ENCODE results near the gene PCDHGA4. TPM values are rescaled to one million over a fixed set of nuclear protein-coding genes. Genes with fewer than 3 reads are reported as not detected.

Gene PCDHGA4
- polyA plus RNA-seq, 3 donors: 0.03 TPM; not detected in 2

DNA sequence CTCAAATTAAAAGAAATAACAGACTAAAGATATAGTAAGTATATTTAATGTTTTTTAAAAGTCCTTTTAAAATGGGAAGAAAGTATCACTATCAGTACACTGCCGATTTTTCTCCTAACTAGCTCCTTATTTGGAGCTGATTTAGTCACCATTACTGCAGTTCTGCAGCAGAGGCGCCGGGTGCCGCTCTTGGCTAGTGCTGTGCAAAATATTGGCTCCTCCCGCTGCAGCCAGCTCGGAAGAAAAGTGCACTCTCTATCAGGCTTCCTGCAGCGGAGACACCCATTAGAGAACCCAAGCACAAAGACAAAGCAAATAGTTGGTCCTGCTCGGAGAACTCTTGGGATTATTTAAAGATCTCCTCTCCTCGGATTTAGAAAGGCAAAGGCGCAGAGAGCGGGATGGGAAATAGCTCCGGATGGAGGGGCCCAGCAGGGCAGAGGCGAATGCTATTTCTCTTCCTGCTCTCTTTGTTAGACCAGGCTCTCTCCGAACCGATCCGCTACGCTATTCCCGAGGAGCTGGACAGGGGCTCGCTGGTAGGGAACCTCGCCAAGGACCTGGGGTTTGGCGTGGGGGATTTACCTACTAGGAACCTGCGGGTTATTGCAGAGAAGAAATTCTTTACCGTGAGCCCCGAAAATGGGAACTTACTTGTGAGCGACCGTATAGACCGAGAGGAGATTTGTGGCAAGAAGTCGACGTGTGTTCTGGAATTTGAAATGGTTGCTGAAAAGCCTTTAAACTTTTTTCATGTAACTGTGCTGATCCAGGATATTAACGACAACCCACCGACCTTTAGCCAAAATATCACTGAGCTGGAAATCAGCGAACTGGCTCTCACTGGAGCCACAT, 15.4 kb downstream of the PCDHGA4 start, which contains the start of gene PCDHGB3:
Gene PCDHGB3 (plus strand): TSS at position 249 of the 855 bp plus-strand sequence. CDS start 153 bp downstream, at position 402.
- Histone ChIP-seq H3K4me2 (replicated peaks; ENCODE audit: extremely low read depth, low read length, poor library complexity, severe bottlenecking) (peak within 1 kb of the TSS; percentile 58), H3K79me2 (ENCODE audit: insufficient read depth, low read length) (no peaks in the 10 kb centered on the region), H3K9ac (ENCODE audit: insufficient read depth, low read length, poor library complexity, severe bottlenecking) (no peak within 1 kb of the TSS), H3K27me3 (ENCODE audit: control insufficient read depth in 2 of 2, insufficient read depth in 2 of 2, low read length in 2 of 2) (peaks cover 44 to 100% of the 10 kb centered on the region in 2 donors), H3K4me3 (replicated peaks in 1 of 3; ENCODE audit: low read depth in 2 of 3, low read length in 3 of 3) (peak within 1 kb of the TSS in 2 of 3 experiments; percentile 8 to 53), H3K27ac (ENCODE audit: low read depth in 1 of 2, low read length in 2 of 2) (no peak within 1 kb of the TSS), H3K36me3 (replicated peaks in 1 of 2; ENCODE audit: control insufficient read depth in 1 of 2, insufficient read depth in 2 of 2, low read length in 2 of 2) (no peaks in the 10 kb centered on the region), H3K9me3 (replicated peaks in 1 of 2; ENCODE audit: control insufficient read depth in 1 of 2, insufficient read depth in 1 of 2, low read length in 2 of 2) (peaks cover 59 to 66% of the 10 kb centered on the region in 2 donors), H4K20me1 (ENCODE audit: insufficient read depth, low read length) (no peaks in the 10 kb centered on the region), H3K4me1 (ENCODE audit: control insufficient read depth in 1 of 2, insufficient read depth in 2 of 2, low read length in 2 of 2) (no peaks in the 10 kb centered on the region), H2AFZ (ENCODE audit: insufficient read depth, low read depth, low read length, poor library complexity, severe bottlenecking) (no peak within 1 kb of the TSS)
- Mint-ChIP-seq H3K9me3 (peaks cover 44 to 79% (median 68%) of the 10 kb centered on the region in 7 donors), H3K27ac (no peak within 1 kb of the TSS), H3K4me1 (peaks cover 8% of the 10 kb centered on the region), H3K4me3 (peak within 1 kb of the TSS; percentile 68 to 88), H3K36me3 (peaks cover 6 to 12% of the 10 kb centered on the region in 2 donors), H3K27me3 (ENCODE audit: low read depth in 3 of 3) (peaks cover 60 to 78% (median 75%) of the 10 kb centered on the region in 3 donors)
- TF ChIP-seq, protein P1, sequence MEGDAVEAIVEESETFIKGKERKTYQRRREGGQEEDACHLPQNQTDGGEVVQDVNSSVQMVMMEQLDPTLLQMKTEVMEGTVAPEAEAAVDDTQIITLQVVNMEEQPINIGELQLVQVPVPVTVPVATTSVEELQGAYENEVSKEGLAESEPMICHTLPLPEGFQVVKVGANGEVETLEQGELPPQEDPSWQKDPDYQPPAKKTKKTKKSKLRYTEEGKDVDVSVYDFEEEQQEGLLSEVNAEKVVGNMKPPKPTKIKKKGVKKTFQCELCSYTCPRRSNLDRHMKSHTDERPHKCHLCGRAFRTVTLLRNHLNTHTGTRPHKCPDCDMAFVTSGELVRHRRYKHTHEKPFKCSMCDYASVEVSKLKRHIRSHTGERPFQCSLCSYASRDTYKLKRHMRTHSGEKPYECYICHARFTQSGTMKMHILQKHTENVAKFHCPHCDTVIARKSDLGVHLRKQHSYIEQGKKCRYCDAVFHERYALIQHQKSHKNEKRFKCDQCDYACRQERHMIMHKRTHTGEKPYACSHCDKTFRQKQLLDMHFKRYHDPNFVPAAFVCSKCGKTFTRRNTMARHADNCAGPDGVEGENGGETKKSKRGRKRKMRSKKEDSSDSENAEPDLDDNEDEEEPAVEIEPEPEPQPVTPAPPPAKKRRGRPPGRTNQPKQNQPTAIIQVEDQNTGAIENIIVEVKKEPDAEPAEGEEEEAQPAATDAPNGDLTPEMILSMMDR (IDR thresholded peaks at IDR 0.05): no peak
- 19% methylated on average over 30 of the region's 32 CpGs for WGBS (ENCODE audit: insufficient coverage)
- intact Hi-C loops (cut with micrococcal nuclease): no loop called here
- DNase-seq: no peak

GRCh38 chr5:141371572-141372475, 17.0 kb downstream of the PCDHGA4 start:
- H3K9me3 Mint-ChIP-seq: peaks cover 42 to 79% (median 67%) of the 10 kb centered on the region in 7 donors
- Histone ChIP-seq H3K36me3 (replicated peaks in 1 of 2; ENCODE audit: control insufficient read depth in 1 of 2, insufficient read depth in 2 of 2, low read length in 2 of 2) (no peaks in the 10 kb centered on the region), H3K9ac (ENCODE audit: insufficient read depth, low read length, poor library complexity, severe bottlenecking) (no peak overlapping the region), H3K4me1 (ENCODE audit: control insufficient read depth in 1 of 2, insufficient read depth in 2 of 2, low read length in 2 of 2) (no peaks in the 10 kb centered on the region), H3K9me3 (replicated peaks in 1 of 2; ENCODE audit: control insufficient read depth in 1 of 2, insufficient read depth in 1 of 2, low read length in 2 of 2) (peaks cover 59 to 66% of the 10 kb centered on the region in 2 donors), H3K27me3 (ENCODE audit: control insufficient read depth in 2 of 2, insufficient read depth in 2 of 2, low read length in 2 of 2) (peaks cover 37 to 96% of the 10 kb centered on the region in 2 donors), H3K4me2 (replicated peaks; ENCODE audit: extremely low read depth, low read length, poor library complexity, severe bottlenecking) (no peak overlapping the region), H3K27ac (ENCODE audit: low read depth in 1 of 2, low read length in 2 of 2) (no peak overlapping the region), H3K4me3 (replicated peaks in 1 of 3; ENCODE audit: low read depth in 2 of 3, low read length in 3 of 3) (no peak overlapping the region), H2AFZ (ENCODE audit: insufficient read depth, low read depth, low read length, poor library complexity, severe bottlenecking) (no peak overlapping the region), H3K79me2 (ENCODE audit: insufficient read depth, low read length) (no peaks in the 10 kb centered on the region), H4K20me1 (ENCODE audit: insufficient read depth, low read length) (no peaks in the 10 kb centered on the region)
- peaks cover 8% of the 10 kb centered on the region for H3K4me1 Mint-ChIP-seq
- H3K4me3 Mint-ChIP-seq: peak overlapping the region in 1 of 2 donors; percentile 59
- peaks cover 6 to 11% of the 10 kb centered on the region in 2 donors for H3K36me3 Mint-ChIP-seq
- no peak for DNase-seq
- H3K27ac Mint-ChIP-seq: no peak overlapping the region
- H3K27me3 Mint-ChIP-seq (ENCODE audit: low read depth in 3 of 3): peaks cover 46 to 77% (median 72%) of the 10 kb centered on the region in 3 donors
- WGBS (ENCODE audit: insufficient coverage): 40% methylated on average over 69 of the region's 69 CpGs
- TF ChIP-seq, protein P1 (IDR thresholded peaks at IDR 0.05): no peak
- intact Hi-C loops (cut with micrococcal nuclease): no loop called here
